SK-N-SH treated with all-trans-retinoic acid at 6 μM for 48 hours (cell line): ENCODE data around the gene ARFIP1.

Experiments used
- ARNTL ChIP-seq: fragments of 450-650 bp; formaldehyde crosslinking; IDR thresholded peaks from 2 replicates; pipeline ENCODE4 v1.5.0; 2020; ENCODE audit warnings: low read depth, mild to moderate bottlenecking, moderate library complexity, borderline replicate concordance
- CREB5 ChIP-seq: fragments of 250-450 bp; sonication (Bioruptor Pico); IDR thresholded peaks from 2 replicates; pipeline ENCODE4 v1.5.1; 2020; ENCODE audit warnings: low read depth, mild to moderate bottlenecking, moderate library complexity
- GLIS3 ChIP-seq: fragments of 250-450 bp; sonication (Bioruptor Pico); IDR thresholded peaks from 2 replicates; pipeline ENCODE4 v1.5.0; 2020; ENCODE audit warnings: mild to moderate bottlenecking, moderate library complexity
- ISL1 ChIP-seq: fragments of 250-450 bp; sonication (Bioruptor Pico); IDR thresholded peaks from 2 replicates; pipeline ENCODE4 v2.1.2; 2022; ENCODE audit warnings: mild to moderate bottlenecking, moderate library complexity
- PATZ1 ChIP-seq: fragments of 250-450 bp; sonication (Bioruptor Pico); IDR thresholded peaks from 2 replicates; pipeline ENCODE4 v1.8.0; 2020; ENCODE audit warnings: mild to moderate bottlenecking, moderate library complexity, borderline replicate concordance
- RARB ChIP-seq: fragments of 250-450 bp; sonication (Bioruptor Pico); IDR thresholded peaks from 2 replicates; pipeline ENCODE4 v1.8.0; 2021; ENCODE audit warnings: mild to moderate bottlenecking, moderate library complexity
- SNAI2 ChIP-seq: fragments of 250-450 bp; sonication (Bioruptor Pico); IDR thresholded peaks from 2 replicates; pipeline ENCODE4 v1.5.0; 2020; ENCODE audit warnings: mild to moderate bottlenecking, moderate library complexity
- TCF4 ChIP-seq: fragments of 250-450 bp; sonication (Bioruptor Pico); IDR thresholded peaks from 2 replicates; pipeline ENCODE4 v1.8.0; 2021; ENCODE audit warnings: mild to moderate bottlenecking, moderate library complexity, borderline replicate concordance
- ZFP30 ChIP-seq: fragments of 450-650 bp; formaldehyde crosslinking; IDR thresholded peaks from 2 replicates; pipeline ENCODE4 v1.5.0; 2022; ENCODE audit warnings: mild to moderate bottlenecking, moderate library complexity
- ZNF565 ChIP-seq: fragments of 450-650 bp; formaldehyde crosslinking; conservative IDR thresholded peaks from 2 replicates; pipeline ENCODE4 v1.5.0; 2020; ENCODE audit warnings: low read depth, mild to moderate bottlenecking, moderate library complexity
- ZNF70 ChIP-seq: fragments of 450-650 bp; formaldehyde crosslinking; IDR thresholded peaks from 2 replicates; pipeline ENCODE4 v1.5.0; 2020; ENCODE audit warnings: mild to moderate bottlenecking, moderate library complexity

DNA sequence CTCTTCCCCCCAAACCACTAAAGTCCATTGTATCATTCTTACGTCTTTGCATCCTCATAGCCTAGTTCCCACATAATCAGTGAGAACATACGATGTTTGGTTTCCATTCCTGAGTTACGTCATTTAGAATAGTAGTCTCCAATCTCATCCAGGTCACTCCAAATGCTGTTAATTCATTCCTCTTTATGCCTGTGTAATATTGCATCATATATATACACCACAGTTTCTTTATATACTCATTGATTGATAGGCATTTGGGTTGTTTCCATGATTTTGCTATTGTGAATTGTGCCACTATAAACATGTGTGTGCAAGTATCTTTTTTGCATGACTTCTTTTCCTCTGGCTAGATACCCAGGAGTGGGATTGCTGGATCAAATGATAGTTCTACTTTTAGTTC lies 57.2 kb downstream of the ARFIP1 start:
- TF ChIP-seq TCF4 (CRISPR knock-in tag): no peak
- no peak for TF ChIP-seq PATZ1 (CRISPR knock-in tag)
- no peak for TF ChIP-seq ARNTL (CRISPR knock-in tag)
- TF ChIP-seq ZNF565 (CRISPR knock-in tag): no peak
- no peak for TF ChIP-seq RARB (CRISPR knock-in tag)
- no peak for TF ChIP-seq ISL1
- TF ChIP-seq SNAI2 (CRISPR knock-in tag): no peak
- no peak for TF ChIP-seq GLIS3 (CRISPR knock-in tag)
- TF ChIP-seq CREB5: no peak
- no peak for TF ChIP-seq ZNF70 (CRISPR knock-in tag)
- TF ChIP-seq ZFP30 (CRISPR knock-in tag): no peak
